ENCODE results near the gene SDK2.
"Not testable (repeated sequence)": the region's sequence is repeated elsewhere in the genome, so short reads cannot be mapped to it uniquely, and the experiment has no call there.

DNA sequence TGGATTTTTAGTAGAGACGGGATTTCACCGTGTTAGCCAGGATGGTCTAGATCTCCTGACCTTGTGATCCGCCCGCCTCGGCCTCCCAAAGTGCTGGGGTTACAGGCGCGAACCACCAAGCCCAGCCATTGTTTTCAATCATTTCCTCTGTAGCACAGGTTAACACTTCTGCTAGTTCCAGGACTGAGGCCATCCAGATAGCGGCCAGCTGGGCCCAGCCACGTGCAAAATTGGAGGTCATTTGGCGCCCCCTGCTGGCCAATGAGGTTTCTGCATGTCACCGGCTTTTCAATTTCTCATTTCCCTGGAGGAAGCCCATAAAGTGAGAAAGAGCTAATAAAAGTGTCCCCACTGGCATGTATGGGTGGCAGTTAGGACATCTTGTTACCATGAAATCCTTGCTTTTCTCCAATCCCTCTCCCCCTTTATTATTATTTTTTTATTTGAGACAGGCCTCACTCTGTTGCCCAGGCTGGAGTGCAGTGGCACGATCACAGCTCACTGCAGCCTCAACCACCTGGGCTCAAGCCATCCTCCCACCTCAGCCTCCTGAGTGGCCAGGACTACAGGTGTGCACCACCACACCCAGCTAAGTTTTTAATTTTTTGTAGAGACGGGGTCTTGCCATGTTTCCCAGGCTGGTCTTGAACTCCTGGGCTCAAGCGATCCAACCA lies 274.3 kb downstream of the SDK2 start:
- TF ChIP-seq, protein P1, sequence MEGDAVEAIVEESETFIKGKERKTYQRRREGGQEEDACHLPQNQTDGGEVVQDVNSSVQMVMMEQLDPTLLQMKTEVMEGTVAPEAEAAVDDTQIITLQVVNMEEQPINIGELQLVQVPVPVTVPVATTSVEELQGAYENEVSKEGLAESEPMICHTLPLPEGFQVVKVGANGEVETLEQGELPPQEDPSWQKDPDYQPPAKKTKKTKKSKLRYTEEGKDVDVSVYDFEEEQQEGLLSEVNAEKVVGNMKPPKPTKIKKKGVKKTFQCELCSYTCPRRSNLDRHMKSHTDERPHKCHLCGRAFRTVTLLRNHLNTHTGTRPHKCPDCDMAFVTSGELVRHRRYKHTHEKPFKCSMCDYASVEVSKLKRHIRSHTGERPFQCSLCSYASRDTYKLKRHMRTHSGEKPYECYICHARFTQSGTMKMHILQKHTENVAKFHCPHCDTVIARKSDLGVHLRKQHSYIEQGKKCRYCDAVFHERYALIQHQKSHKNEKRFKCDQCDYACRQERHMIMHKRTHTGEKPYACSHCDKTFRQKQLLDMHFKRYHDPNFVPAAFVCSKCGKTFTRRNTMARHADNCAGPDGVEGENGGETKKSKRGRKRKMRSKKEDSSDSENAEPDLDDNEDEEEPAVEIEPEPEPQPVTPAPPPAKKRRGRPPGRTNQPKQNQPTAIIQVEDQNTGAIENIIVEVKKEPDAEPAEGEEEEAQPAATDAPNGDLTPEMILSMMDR (IDR thresholded peaks at IDR 0.05): peak; percentile 75 to 98
- not testable (repeated sequence) for TF ChIP-seq POLR2A (IDR thresholded peaks at IDR 0.05)
